Measurements from ENCODE around the gene CSNK1A1L.

DNA sequence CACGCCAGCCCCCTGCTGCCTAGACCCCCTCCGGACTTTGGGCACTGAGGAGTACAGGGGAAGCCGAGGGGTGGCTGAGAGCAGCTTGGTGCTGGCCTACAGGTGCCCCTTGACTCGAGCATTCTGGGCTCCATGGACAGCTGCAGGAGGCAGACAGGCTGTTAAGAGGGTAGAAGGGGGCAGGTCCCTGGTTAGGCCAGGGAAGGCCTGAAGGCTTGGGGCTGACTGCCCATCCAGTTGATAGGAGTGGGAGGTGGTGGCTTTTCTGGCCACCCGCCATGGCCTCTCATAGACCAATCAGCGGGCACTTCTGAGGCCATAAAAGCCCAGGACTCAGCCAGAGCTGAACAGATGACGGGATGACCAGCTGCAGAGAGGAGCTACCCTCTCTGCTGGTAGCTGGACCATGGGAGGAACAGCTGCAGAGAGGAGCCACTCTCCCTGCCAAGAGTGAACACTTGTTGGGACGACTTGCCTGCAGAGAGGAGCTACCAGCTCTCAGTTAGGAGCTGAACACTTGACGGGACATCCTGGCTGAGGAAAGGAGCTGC lies 35.2 kb downstream of the CSNK1A1L start:
- TF ChIP-seq BHLHE40 (IDR thresholded peaks at IDR 0.05; ENCODE audit: borderline replicate concordance) (no peak), FOXM1 (IDR thresholded peaks at IDR 0.05; ENCODE audit: borderline replicate concordance) (no peak), FOXK2 (IDR thresholded peaks at IDR 0.05) (no peak), ELF4 (IDR thresholded peaks at IDR 0.05) (no peak), SP1 (IDR thresholded peaks at IDR 0.05) (no peak), CTBP1 (IDR thresholded peaks at IDR 0.05; ENCODE audit: borderline replicate concordance) (no peak), FOXA1 (IDR thresholded peaks at IDR 0.05) (no peak), NFRKB (IDR thresholded peaks at IDR 0.05) (no peak), ARNT (IDR thresholded peaks at IDR 0.05) (no peak), ZNF384 (IDR thresholded peaks at IDR 0.05) (no peak), LEF1 (IDR thresholded peaks at IDR 0.05; ENCODE audit: borderline replicate concordance) (no peak), TARDBP (IDR thresholded peaks at IDR 0.05) (no peak), SUZ12 (IDR thresholded peaks at IDR 0.05) (no peak), L3MBTL2 (conservative IDR thresholded peaks at IDR 0.05) (no peak)

Data from HEK293T (cell line).